CD4-positive, CD25-positive, alpha-beta regulatory T cell (primary cell): ENCODE data around the gene C11orf21. TPM values are rescaled to one million over a fixed set of nuclear protein-coding genes. Genes with fewer than 3 reads are reported as not detected.

Experiments used
- ATAC-seq, 2 donors: fragments of 150-1000 bp; cut with Tn5 transposase; one replicate each; pipeline ENCODE4 v1.10.0; 2021; ENCODE audit warnings: low read depth in 2 of 2, moderate number of reproducible peaks in 2 of 2, moderate library complexity in 1 of 2
- DNase-seq, 3 donors: peaks; one replicate each; pipeline versions ENCODE4 v3.0.0 to v3.0.0-alpha.2; 2012 to 2022; ENCODE audit warnings: mixed read lengths in 1 of 3
- H3K27ac ChIP-seq: one replicate; pipeline ENCODE4 v1.7.0; 2013; ENCODE audit warnings: mild to moderate bottlenecking, low read length; ENCODE audit not compliant: insufficient read depth, poor library complexity, severe bottlenecking
- H3K27me3 ChIP-seq: one replicate; pipeline ENCODE4 v1.7.0; 2013; ENCODE audit warnings: low read length; ENCODE audit not compliant: control insufficient read depth, insufficient read depth
- H3K36me3 ChIP-seq: one replicate; pipeline ENCODE4 v1.7.0; 2013; ENCODE audit warnings: mild to moderate bottlenecking, low read length, moderate library complexity; ENCODE audit not compliant: control insufficient read depth, insufficient read depth
- H3K4me1 ChIP-seq: 2 replicates; pipeline ENCODE4 v1.7.0; 2013; ENCODE audit warnings: mild to moderate bottlenecking, low read length; ENCODE audit not compliant: insufficient read depth, control insufficient read depth, poor library complexity, severe bottlenecking
- H3K4me3 ChIP-seq: one replicate; pipeline ENCODE4 v1.7.0; 2013; ENCODE audit warnings: low read depth, mild to moderate bottlenecking, low read length, moderate library complexity
- H3K9me3 ChIP-seq, 2 experiments: 1 replicate in 1 of 2; 2 replicates in 1 of 2; pipeline ENCODE4 v1.7.0; 2013; ENCODE audit warnings: low read length in 2 of 2, mild to moderate bottlenecking in 1 of 2, moderate library complexity in 1 of 2; ENCODE audit not compliant: control insufficient read depth in 2 of 2
- H3K27ac Mint-ChIP-seq, 3 donors: one replicate each; pipeline ENCODE4 v1.8.0; 2020 to 2022; ENCODE audit warnings: mild to moderate bottlenecking in 3 of 3, mixed read lengths in 3 of 3, moderate library complexity in 2 of 3
- H3K27me3 Mint-ChIP-seq: one replicate; pipeline ENCODE4 v1.8.0; 2022; ENCODE audit warnings: mild to moderate bottlenecking, mixed read lengths
- H3K36me3 Mint-ChIP-seq: one replicate; pipeline ENCODE4 v1.8.0; 2020; ENCODE audit warnings: mixed read lengths
- H3K4me1 Mint-ChIP-seq, 4 donors: one replicate each; pipeline ENCODE4 v1.8.0; 2020 to 2022; ENCODE audit warnings: mixed read lengths in 4 of 4, mild to moderate bottlenecking in 1 of 4
- H3K4me3 Mint-ChIP-seq, 4 donors: one replicate each; pipeline ENCODE4 v1.8.0; 2020 to 2022; ENCODE audit warnings: mild to moderate bottlenecking in 4 of 4, mixed read lengths in 4 of 4, moderate library complexity in 3 of 4
- H3K9me3 Mint-ChIP-seq, 7 donors: one replicate each; pipeline ENCODE4 v1.8.0; 2020 to 2022; ENCODE audit warnings: mixed read lengths in 7 of 7, mild to moderate bottlenecking in 3 of 7, moderate library complexity in 2 of 7
- polyA plus RNA-seq, 4 donors: library from polyadenylated mRNA; unstranded; fragments of 300-500 nt; fragmentation: Illumina TruSeq; gene quantifications; one replicate each; pipeline ENCODE4 v1.2.3, GENCODE V29; 2021
- total RNA-seq: library from RNA; stranded (reverse); gene quantifications from one replicate; pipeline ENCODE4 v1.2.3, GENCODE V29; 2022

The C11orf21 gene
- total and polyA plus RNA-seq, 5 donors from 2014 or later = 11.9 to 41.8 (median 16.8) TPM

DNA sequence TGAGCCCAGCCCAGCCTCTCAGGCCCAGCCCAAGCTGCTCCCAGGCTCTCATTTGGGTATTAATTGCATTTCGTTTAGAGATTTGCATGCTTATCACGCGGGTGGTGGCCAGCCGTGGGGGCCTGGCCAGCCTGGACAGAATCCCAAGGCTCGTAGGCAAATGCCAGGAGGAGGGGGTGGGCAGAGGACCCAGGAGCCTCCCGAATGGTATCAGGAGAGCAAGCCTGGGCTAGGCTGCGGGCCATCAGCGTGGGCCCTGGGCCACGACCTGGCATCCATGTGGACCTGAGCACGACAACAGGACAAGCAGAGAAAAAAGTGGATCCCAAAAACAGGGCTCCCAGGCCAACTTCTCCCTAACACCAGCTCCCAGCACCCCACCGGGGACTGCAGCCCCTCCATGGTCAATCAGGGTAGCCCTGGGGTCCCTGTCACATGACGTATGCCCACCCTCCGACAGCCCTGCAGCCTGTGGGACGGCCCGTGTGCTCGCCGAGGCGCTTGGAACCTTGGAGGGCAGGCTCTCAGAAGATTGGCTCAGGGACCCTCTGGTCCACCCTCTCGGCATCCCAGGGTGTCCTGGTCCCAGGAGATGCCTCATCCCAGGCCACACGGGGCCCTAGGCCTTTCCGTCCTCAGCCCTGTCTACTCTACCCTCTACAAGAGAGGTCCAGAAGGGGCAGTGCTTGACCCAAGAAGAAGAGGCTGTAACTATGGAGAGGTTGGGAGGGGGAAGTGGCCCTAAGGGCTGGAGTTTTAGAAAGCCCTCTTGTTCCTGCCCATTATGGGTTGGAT, 40.1 kb downstream of the C11orf21 start:
- H3K4me3 ChIP-seq = no peak overlapping the region
- peaks cover 14% of the 10 kb centered on the region for H3K4me1 ChIP-seq
- DNase-seq (no peak), ATAC-seq (no peak)
- no peak overlapping the region for H3K4me3 Mint-ChIP-seq
- no peak overlapping the region for H3K27ac Mint-ChIP-seq
- no peaks in the 10 kb centered on the region for H3K27me3 ChIP-seq
- peaks cover 4% of the 10 kb centered on the region for H3K27me3 Mint-ChIP-seq
- H3K9me3 ChIP-seq = no peaks in the 10 kb centered on the region
- H3K9me3 Mint-ChIP-seq = no peaks in the 10 kb centered on the region
- H3K4me1 Mint-ChIP-seq = peaks cover 0 to 18% (median 12%) of the 10 kb centered on the region in 4 donors
- no peaks in the 10 kb centered on the region for H3K36me3 ChIP-seq
- H3K27ac ChIP-seq = no peak overlapping the region
- H3K36me3 Mint-ChIP-seq = no peaks in the 10 kb centered on the region

DNA sequence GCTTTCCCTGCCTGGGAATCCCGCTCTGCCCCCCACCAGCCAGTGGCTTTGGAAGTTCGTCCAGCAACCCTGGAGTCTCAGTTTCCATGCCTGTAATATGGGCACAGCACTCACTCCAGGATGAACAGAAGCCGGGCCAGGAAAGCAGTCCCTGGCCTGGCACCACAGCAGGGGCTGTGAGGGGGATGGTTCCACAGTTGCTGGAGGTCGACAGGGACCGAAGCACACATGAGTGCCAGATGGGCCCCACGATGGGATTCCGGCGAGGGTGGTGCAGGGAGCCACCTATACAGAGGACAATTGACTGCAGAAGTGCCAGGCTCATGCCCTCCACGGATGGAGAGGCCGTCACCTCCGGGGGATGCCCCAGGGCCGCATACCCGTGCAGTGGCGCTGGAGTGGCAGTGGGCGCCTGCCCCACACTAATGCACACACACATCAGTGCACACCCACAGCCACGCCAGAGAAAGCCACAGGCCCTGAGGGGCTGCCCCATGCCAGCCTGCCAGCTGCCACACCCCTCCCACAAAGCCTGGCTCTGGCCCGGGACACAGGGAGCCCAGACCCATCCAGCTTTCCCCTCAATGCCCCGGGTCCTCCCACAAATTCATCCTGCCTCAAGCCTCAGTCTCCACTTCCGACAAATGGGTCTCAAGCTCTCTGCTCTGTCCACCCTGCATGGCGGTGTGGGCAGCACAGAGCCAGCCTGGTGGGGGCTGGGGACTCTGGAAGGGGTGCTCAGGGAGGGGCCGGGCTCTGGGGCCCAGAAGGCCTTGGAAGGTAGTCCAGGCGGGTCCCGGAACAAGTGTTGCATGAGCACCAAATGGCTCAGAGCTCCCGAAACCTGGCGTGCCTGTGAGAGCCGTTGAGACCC, 41.0 kb downstream of the C11orf21 start:
- Mint-ChIP-seq H3K4me1 (peaks cover 0 to 16% (median 6%) of the 10 kb centered on the region in 4 donors), H3K27ac (no peak overlapping the region), H3K36me3 (no peaks in the 10 kb centered on the region), H3K9me3 (no peaks in the 10 kb centered on the region), H3K27me3 (no peaks in the 10 kb centered on the region), H3K4me3 (no peak overlapping the region)
- ATAC-seq = no peak
- no peaks in the 10 kb centered on the region for H3K36me3 ChIP-seq
- no peak overlapping the region for H3K27ac ChIP-seq
- no peaks in the 10 kb centered on the region for H3K27me3 ChIP-seq
- no peak for DNase-seq
- peaks cover 5% of the 10 kb centered on the region for H3K4me1 ChIP-seq
- no peak overlapping the region for H3K4me3 ChIP-seq
- no peaks in the 10 kb centered on the region for H3K9me3 ChIP-seq

DNA sequence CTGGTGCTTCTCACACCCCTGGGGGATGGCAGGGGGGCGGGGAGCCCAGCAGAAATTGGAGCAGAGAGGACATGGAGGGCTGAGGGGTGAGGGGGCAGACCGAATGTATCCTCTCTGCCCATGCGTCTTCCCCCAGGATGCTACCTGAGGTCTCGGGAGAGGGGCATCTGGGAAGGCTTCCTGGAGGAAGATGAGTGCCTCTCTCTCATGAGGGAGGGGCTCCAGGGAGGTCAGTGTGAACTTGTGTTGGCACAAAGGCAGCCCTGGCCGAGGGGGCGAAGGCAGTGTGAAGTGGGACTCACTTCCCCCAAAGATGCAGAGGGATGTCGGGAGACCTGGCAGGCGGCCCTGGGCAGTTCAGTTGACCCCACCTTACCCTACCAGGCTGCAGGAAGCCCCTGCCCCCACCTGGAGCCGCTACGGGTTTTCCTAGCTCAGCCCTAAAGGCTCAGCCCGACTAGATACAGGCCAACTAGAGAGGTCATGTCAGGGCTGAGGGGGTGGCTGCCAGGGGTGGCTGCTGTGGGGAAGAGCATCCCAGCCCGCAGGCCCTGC, 41.7 kb downstream of the C11orf21 start:
- Mint-ChIP-seq H3K9me3 (no peaks in the 10 kb centered on the region), H3K27ac (no peak overlapping the region), H3K4me3 (no peak overlapping the region), H3K4me1 (peaks cover 0 to 9% (median 0%) of the 10 kb centered on the region in 4 donors), H3K36me3 (no peaks in the 10 kb centered on the region), H3K27me3 (peaks cover 1% of the 10 kb centered on the region)
- no peaks in the 10 kb centered on the region for H3K36me3 ChIP-seq
- H3K9me3 ChIP-seq = no peaks in the 10 kb centered on the region
- no peak overlapping the region for H3K27ac ChIP-seq
- ATAC-seq = no peak
- H3K27me3 ChIP-seq = no peaks in the 10 kb centered on the region
- DNase-seq = no peak
- H3K4me1 ChIP-seq = no peaks in the 10 kb centered on the region
- no peak overlapping the region for H3K4me3 ChIP-seq

DNA sequence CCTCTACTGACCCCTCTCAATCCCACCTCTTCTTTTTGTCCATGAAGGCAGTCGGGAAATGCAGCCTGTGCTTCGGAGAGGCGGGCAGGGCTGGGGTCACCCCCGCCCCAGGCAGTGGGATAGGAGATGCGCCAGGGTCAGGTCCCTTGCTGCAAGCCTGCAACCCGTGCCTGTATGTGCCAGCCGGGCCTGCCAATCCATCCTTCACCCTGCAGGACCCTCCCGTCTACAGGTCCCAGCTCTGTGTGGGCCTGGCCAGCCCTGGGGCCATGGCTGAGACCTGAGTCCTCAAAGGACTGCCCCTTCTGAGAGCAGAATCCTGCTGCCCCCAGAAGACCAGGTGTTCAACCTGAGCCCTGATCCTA, 42.3 kb downstream of the C11orf21 start:
- Mint-ChIP-seq H3K27me3 (peaks cover 4% of the 10 kb centered on the region), H3K27ac (no peak overlapping the region), H3K4me1 (peaks cover 0 to 4% (median 0%) of the 10 kb centered on the region in 4 donors), H3K4me3 (no peak overlapping the region), H3K9me3 (no peaks in the 10 kb centered on the region), H3K36me3 (no peaks in the 10 kb centered on the region)
- Histone ChIP-seq H3K36me3 (no peaks in the 10 kb centered on the region), H3K27me3 (no peaks in the 10 kb centered on the region), H3K9me3 (no peaks in the 10 kb centered on the region), H3K4me3 (no peak overlapping the region), H3K27ac (no peak overlapping the region), H3K4me1 (no peaks in the 10 kb centered on the region)
- DNase-seq (no peak), ATAC-seq (no peak)

DNA sequence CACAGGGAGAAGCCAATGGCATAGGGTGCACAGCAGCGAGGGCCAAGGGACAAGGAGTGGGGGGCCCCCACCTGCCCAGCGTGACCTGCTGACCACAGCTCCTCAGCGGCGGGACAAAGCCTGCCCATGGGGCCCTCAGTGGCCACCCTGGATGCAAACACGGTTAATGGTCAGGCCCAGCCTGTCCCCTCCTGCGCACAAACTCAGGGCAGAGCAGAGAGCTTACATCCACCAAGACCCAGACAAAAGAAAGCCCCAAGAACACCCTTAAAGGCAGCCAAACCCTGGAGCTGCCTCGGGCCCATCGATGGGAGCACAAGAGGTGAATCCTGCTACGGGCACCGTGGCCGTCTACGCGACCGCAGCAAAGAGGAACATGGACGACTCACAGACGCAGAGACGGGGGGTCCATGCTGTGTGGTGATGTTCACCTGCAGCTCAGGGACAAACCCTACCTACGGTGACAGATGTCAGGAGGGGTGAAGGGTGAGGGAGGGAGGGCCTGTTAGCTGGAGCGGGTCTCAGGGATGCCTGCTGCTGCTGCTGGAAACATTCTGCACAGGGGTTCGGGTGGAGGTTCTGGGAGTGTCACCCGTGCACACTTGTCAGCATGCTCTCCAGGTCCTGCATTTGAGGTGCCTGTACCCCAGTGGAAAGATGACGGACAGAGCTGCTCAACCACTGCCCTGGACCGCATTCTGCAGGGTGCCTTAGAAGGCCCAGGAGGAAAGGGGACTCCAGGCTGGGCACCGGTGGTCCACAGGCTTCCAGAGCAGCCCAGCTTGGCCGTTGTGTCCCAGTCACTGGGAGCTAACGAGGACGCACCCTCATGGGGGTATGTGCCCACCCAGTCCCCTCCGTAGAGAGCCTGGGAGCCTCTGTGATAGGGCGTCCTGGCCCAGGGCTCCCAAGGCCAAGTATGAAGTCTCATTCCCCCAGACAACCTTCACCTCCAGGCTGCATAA, 42.9 kb downstream of the C11orf21 start:
- Histone ChIP-seq H3K27me3 (no peaks in the 10 kb centered on the region), H3K4me3 (no peak overlapping the region), H3K36me3 (no peaks in the 10 kb centered on the region), H3K27ac (no peak overlapping the region), H3K4me1 (no peaks in the 10 kb centered on the region), H3K9me3 (no peaks in the 10 kb centered on the region)
- DNase-seq (no peak), ATAC-seq (no peak)
- H3K27ac Mint-ChIP-seq = no peak overlapping the region
- H3K4me3 Mint-ChIP-seq = no peak overlapping the region
- H3K4me1 Mint-ChIP-seq = no peaks in the 10 kb centered on the region
- no peaks in the 10 kb centered on the region for H3K36me3 Mint-ChIP-seq
- no peaks in the 10 kb centered on the region for H3K9me3 Mint-ChIP-seq
- peaks cover 4% of the 10 kb centered on the region for H3K27me3 Mint-ChIP-seq

DNA sequence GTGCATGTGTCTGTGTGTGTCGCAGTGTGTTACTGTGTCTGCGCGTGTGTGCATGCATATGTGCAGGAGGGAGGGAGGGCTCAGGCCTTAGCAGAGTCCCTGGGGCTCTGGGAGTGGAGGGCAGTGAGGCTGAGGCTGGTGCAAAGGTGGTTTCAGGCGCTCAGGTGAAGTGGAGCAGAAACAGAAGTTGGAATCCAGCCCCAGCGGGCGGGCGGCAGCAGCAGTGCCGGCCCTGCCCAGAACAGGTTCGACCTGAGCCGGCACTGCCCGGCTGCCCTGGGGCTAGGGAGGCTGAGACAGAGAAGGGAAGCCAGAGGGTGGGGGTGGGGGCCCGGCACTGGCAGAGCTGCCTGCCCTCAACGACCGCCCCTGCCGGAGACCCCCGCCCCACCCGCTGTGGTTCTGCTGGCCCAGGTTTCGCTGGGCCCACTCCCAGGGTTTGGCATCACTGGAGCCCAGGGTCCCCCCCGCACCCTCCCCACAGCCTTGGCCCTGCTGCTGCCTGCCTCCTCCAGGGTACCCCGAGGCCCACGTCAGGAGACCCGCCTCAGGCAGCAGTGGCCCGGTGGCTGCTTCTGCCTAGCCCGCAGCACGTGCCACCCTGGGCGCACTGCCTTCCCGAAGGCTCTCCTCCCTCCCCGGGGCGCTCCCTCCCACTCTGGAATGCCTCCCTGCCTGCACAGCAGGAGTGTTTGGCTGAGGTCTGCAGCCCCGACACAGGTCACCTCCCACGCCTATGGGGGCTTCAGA, 44.6 kb downstream of the C11orf21 start:
- Mint-ChIP-seq H3K4me3 (no peak overlapping the region), H3K27me3 (peaks cover 4% of the 10 kb centered on the region), H3K4me1 (no peaks in the 10 kb centered on the region), H3K27ac (no peak overlapping the region), H3K9me3 (peaks cover 0 to 1% (median 0%) of the 10 kb centered on the region in 7 donors), H3K36me3 (no peaks in the 10 kb centered on the region)
- no peaks in the 10 kb centered on the region for H3K4me1 ChIP-seq
- H3K27me3 ChIP-seq = no peaks in the 10 kb centered on the region
- DNase-seq (no peak), ATAC-seq (no peak)
- H3K27ac ChIP-seq = no peak overlapping the region
- H3K36me3 ChIP-seq = no peaks in the 10 kb centered on the region
- H3K9me3 ChIP-seq = no peaks in the 10 kb centered on the region
- H3K4me3 ChIP-seq = no peak overlapping the region
